Measurements from ENCODE around the gene GNB3. TPM values are rescaled to one million over a fixed set of nuclear protein-coding genes. Genes with fewer than 3 reads are reported as not detected.

GNB3 gene
- total and polyA plus RNA-seq, 9 of the 15 experiments (the other 6 are each of a cell fraction or from before 2014, with no cell fraction given): 1.4 to 5.8 (median 2.0) TPM

DNA sequence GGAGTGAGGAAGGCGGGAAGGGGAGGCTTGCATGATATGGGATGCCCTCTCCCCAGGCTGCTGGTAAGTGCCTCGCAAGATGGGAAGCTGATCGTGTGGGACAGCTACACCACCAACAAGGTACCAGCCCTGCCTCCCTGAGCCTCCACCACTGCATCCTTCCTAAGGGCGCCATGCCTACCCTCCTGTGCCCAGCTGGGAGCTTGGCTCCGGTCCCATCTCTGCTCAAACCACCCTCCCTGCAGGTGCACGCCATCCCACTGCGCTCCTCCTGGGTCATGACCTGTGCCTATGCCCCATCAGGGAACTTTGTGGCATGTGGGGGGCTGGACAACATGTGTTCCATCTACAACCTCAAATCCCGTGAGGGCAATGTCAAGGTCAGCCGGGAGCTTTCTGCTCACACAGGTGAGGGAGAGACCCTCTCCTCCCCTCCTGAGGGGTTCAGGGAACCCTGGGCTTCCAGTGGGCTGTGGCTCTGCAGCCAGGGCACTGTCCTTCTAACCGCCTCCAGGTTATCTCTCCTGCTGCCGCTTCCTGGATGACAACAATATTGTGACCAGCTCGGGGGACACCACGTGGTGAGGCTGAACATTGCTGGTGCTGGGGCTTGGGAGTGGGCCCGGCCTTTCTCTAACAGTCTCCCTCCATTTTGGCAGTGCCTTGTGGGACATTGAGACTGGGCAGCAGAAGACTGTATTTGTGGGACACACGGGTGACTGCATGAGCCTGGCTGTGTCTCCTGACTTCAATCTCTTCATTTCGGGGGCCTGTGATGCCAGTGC, 2.6 kb downstream of the GNB3 start (continued):
- TF ChIP-seq, protein P1, sequence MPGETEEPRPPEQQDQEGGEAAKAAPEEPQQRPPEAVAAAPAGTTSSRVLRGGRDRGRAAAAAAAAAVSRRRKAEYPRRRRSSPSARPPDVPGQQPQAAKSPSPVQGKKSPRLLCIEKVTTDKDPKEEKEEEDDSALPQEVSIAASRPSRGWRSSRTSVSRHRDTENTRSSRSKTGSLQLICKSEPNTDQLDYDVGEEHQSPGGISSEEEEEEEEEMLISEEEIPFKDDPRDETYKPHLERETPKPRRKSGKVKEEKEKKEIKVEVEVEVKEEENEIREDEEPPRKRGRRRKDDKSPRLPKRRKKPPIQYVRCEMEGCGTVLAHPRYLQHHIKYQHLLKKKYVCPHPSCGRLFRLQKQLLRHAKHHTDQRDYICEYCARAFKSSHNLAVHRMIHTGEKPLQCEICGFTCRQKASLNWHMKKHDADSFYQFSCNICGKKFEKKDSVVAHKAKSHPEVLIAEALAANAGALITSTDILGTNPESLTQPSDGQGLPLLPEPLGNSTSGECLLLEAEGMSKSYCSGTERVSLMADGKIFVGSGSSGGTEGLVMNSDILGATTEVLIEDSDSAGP (CRISPR knock-in tag; IDR thresholded peaks at IDR 0.05): no peak
- TF ChIP-seq ZC3H11A (IDR thresholded peaks at IDR 0.05; ENCODE audit: low read depth, low read length) (no peak), ESRRB (CRISPR knock-in tag; IDR thresholded peaks at IDR 0.05; ENCODE audit: borderline replicate concordance) (no peak), POLR2AphosphoS2 (IDR thresholded peaks at IDR 0.05; ENCODE audit: low read length) (no peak), CEBPB (tag; IDR thresholded peaks at IDR 0.05) (no peak), ATF7 (IDR thresholded peaks at IDR 0.05) (no peak), ETV5 (CRISPR knock-in tag; IDR thresholded peaks at IDR 0.05; ENCODE audit: low read depth) (no peak), HOXB6 (CRISPR knock-in tag; IDR thresholded peaks at IDR 0.05; ENCODE audit: borderline replicate concordance) (no peak), EHMT2 (IDR thresholded peaks at IDR 0.05) (no peak), MTF1 (CRISPR knock-in tag; IDR thresholded peaks at IDR 0.05; ENCODE audit: borderline replicate concordance) (no peak), SREBF2 (CRISPR knock-in tag; IDR thresholded peaks at IDR 0.05) (no peak), CBX8 (IDR thresholded peaks at IDR 0.05; ENCODE audit: borderline replicate concordance, extremely low read depth, low read depth, low read length, poor library complexity, severe bottlenecking) (no peak), PHF8 (IDR thresholded peaks at IDR 0.05; ENCODE audit: borderline replicate concordance, low read length) (no peak; the same call in 1 of the 2 replicates), ZNF174 (CRISPR knock-in tag; IDR thresholded peaks at IDR 0.05) (no peak), ZSCAN32 (CRISPR knock-in tag; IDR thresholded peaks at IDR 0.05) (no peak)
- TF ChIP-seq, protein P2, sequence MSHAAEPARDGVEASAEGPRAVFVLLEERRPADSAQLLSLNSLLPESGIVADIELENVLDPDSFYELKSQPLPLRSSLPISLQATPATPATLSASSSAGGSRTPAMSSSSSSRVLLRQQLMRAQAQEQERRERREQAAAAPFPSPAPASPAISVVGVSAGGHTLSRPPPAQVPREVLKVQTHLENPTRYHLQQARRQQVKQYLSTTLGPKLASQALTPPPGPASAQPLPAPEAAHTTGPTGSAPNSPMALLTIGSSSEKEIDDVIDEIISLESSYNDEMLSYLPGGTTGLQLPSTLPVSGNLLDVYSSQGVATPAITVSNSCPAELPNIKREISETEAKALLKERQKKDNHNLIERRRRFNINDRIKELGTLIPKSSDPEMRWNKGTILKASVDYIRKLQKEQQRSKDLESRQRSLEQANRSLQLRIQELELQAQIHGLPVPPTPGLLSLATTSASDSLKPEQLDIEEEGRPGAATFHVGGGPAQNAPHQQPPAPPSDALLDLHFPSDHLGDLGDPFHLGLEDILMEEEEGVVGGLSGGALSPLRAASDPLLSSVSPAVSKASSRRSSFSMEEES (CRISPR knock-in tag; IDR thresholded peaks at IDR 0.05): no peak
- TF ChIP-seq, protein P3, sequence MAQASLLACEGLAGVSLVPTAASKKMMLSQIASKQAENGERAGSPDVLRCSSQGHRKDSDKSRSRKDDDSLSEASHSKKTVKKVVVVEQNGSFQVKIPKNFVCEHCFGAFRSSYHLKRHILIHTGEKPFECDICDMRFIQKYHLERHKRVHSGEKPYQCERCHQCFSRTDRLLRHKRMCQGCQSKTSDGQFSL (CRISPR knock-in tag; IDR thresholded peaks at IDR 0.05): peak; percentile 46; the same call in 1 of the 2 replicates
- TF ChIP-seq, protein P3 (tag; IDR thresholded peaks at IDR 0.05): no peak
- TF ChIP-seq, protein P4, sequence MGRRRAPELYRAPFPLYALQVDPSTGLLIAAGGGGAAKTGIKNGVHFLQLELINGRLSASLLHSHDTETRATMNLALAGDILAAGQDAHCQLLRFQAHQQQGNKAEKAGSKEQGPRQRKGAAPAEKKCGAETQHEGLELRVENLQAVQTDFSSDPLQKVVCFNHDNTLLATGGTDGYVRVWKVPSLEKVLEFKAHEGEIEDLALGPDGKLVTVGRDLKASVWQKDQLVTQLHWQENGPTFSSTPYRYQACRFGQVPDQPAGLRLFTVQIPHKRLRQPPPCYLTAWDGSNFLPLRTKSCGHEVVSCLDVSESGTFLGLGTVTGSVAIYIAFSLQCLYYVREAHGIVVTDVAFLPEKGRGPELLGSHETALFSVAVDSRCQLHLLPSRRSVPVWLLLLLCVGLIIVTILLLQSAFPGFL (CRISPR knock-in tag; IDR thresholded peaks at IDR 0.05): no peak
- TF ChIP-seq, protein P5, sequence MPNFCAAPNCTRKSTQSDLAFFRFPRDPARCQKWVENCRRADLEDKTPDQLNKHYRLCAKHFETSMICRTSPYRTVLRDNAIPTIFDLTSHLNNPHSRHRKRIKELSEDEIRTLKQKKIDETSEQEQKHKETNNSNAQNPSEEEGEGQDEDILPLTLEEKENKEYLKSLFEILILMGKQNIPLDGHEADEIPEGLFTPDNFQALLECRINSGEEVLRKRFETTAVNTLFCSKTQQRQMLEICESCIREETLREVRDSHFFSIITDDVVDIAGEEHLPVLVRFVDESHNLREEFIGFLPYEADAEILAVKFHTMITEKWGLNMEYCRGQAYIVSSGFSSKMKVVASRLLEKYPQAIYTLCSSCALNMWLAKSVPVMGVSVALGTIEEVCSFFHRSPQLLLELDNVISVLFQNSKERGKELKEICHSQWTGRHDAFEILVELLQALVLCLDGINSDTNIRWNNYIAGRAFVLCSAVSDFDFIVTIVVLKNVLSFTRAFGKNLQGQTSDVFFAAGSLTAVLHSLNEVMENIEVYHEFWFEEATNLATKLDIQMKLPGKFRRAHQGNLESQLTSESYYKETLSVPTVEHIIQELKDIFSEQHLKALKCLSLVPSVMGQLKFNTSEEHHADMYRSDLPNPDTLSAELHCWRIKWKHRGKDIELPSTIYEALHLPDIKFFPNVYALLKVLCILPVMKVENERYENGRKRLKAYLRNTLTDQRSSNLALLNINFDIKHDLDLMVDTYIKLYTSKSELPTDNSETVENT (CRISPR knock-in tag; IDR thresholded peaks at IDR 0.05): no peak

Measured in K562 (cell line).